Rectal smooth muscle tissue (tissue), 1 donor: ENCODE data around the gene USH1G.
"Not testable (repeated sequence)": the region's sequence is repeated elsewhere in the genome, so short reads cannot be mapped to it uniquely, and the experiment has no call there.

ENCODE experiments used
- H3K27ac ChIP-seq: one replicate; pipeline ENCODE4 v1.7.0; 2013; ENCODE audit warnings: low read depth, low read length, inconsistent platforms
- H3K27me3 ChIP-seq: one replicate; pipeline ENCODE4 v1.7.0; 2013; ENCODE audit warnings: low read length; ENCODE audit not compliant: control insufficient read depth, insufficient read depth
- H3K36me3 ChIP-seq: one replicate; pipeline ENCODE4 v1.7.0; 2013; ENCODE audit warnings: low read length; ENCODE audit not compliant: control insufficient read depth, insufficient read depth
- H3K4me1 ChIP-seq: one replicate; pipeline ENCODE4 v1.7.0; 2013; ENCODE audit warnings: low read length; ENCODE audit not compliant: control insufficient read depth, insufficient read depth
- H3K4me3 ChIP-seq: one replicate; pipeline ENCODE4 v1.7.0; 2013; ENCODE audit warnings: low read length
- H3K9ac ChIP-seq: one replicate; pipeline ENCODE4 v1.7.0; 2013; ENCODE audit warnings: low read length

USH1G gene

GRCh38 chr17:74920306-74920620 lies 2.8 kb downstream of the USH1G start:
- H3K36me3 ChIP-seq, result no peaks in the 10 kb centered on the region
- H3K27ac ChIP-seq, result no peak overlapping the region
- H3K4me1 ChIP-seq, result no peaks in the 10 kb centered on the region
- peaks cover 23% of the 10 kb centered on the region for H3K27me3 ChIP-seq
- H3K9ac ChIP-seq, result no peak overlapping the region
- no peak overlapping the region for H3K4me3 ChIP-seq

- Histone ChIP-seq H3K9ac (no peak overlapping the region), H3K27me3 (peaks cover 17% of the 10 kb centered on the region), H3K4me1 (no peaks in the 10 kb centered on the region), H3K36me3 (no peaks in the 10 kb centered on the region), H3K27ac (no peak overlapping the region), H3K4me3 (no peak overlapping the region)
Observed at GRCh38 chr17:74919440-74920305, 3.4 kb downstream of the USH1G start.

GRCh38 chr17:74918906-74919305 lies 4.1 kb downstream of the USH1G start:
- Histone ChIP-seq H3K4me1 (no peaks in the 10 kb centered on the region), H3K9ac (no peak overlapping the region), H3K27ac (no peak overlapping the region), H3K36me3 (no peaks in the 10 kb centered on the region), H3K27me3 (peaks cover 9% of the 10 kb centered on the region), H3K4me3 (no peak overlapping the region)

GRCh38 chr17:74917430-74917829 lies 5.6 kb downstream of the USH1G start:
- Histone ChIP-seq H3K9ac (no peak overlapping the region), H3K4me3 (no peak overlapping the region), H3K27me3 (peaks cover 3% of the 10 kb centered on the region), H3K36me3 (no peaks in the 10 kb centered on the region), H3K4me1 (no peaks in the 10 kb centered on the region), H3K27ac (no peak overlapping the region)

GRCh38 chr17:74916851-74917199 lies 6.2 kb downstream of the USH1G start:
- Histone ChIP-seq H3K27me3 (no peaks in the 10 kb centered on the region), H3K4me1 (no peaks in the 10 kb centered on the region), H3K9ac (no peak overlapping the region), H3K36me3 (no peaks in the 10 kb centered on the region), H3K27ac (no peak overlapping the region), H3K4me3 (no peak overlapping the region)

GRCh38 chr17:74916136-74916850 lies 6.8 kb downstream of the USH1G start:
- H3K4me1 ChIP-seq, result no peaks in the 10 kb centered on the region
- no peak overlapping the region for H3K9ac ChIP-seq
- no peaks in the 10 kb centered on the region for H3K36me3 ChIP-seq
- H3K4me3 ChIP-seq, result no peak overlapping the region
- no peak overlapping the region for H3K27ac ChIP-seq
- H3K27me3 ChIP-seq, result no peaks in the 10 kb centered on the region

GRCh38 chr17:74911423-74911822 lies 11.6 kb downstream of the USH1G start:
- H3K4me1 ChIP-seq, H3K4me3 ChIP-seq, H3K27ac ChIP-seq, H3K36me3 ChIP-seq, H3K9ac ChIP-seq, H3K27me3 ChIP-seq: not testable (repeated sequence)

- H3K27ac ChIP-seq, H3K4me3 ChIP-seq, H3K9ac ChIP-seq, H3K36me3 ChIP-seq, H3K27me3 ChIP-seq, H3K4me1 ChIP-seq: not testable (repeated sequence)
Observed at GRCh38 chr17:74909097-74909496, 14.0 kb downstream of the USH1G start.

GRCh38 chr17:74907012-74907411 lies 16.0 kb downstream of the USH1G start:
- Histone ChIP-seq H3K27me3 (peaks cover 4% of the 10 kb centered on the region), H3K27ac (no peak overlapping the region), H3K4me3 (no peak overlapping the region), H3K9ac (no peak overlapping the region), H3K4me1 (no peaks in the 10 kb centered on the region), H3K36me3 (no peaks in the 10 kb centered on the region)

- H3K4me3 ChIP-seq, H3K27me3 ChIP-seq, H3K4me1 ChIP-seq, H3K36me3 ChIP-seq, H3K27ac ChIP-seq, H3K9ac ChIP-seq: not testable (repeated sequence)
Observed at GRCh38 chr17:74906214-74906793, 16.8 kb downstream of the USH1G start.

GRCh38 chr17:74904687-74905409 lies 18.2 kb downstream of the USH1G start:
- H3K4me1 ChIP-seq, result no peaks in the 10 kb centered on the region
- no peak overlapping the region for H3K27ac ChIP-seq
- peaks cover 7% of the 10 kb centered on the region for H3K27me3 ChIP-seq
- H3K9ac ChIP-seq, result no peak overlapping the region
- no peaks in the 10 kb centered on the region for H3K36me3 ChIP-seq
- H3K4me3 ChIP-seq, result no peak overlapping the region

GRCh38 chr17:74903671-74904070 lies 19.4 kb downstream of the USH1G start:
- Histone ChIP-seq H3K27me3 (peaks cover 7% of the 10 kb centered on the region), H3K4me3 (no peak overlapping the region), H3K27ac (no peak overlapping the region), H3K36me3 (no peaks in the 10 kb centered on the region), H3K4me1 (no peaks in the 10 kb centered on the region), H3K9ac (no peak overlapping the region)
